WTC11 (cell line): ENCODE measurements around the gene NRF1.
"Not testable (repeated sequence)": the region's sequence is repeated elsewhere in the genome, so short reads cannot be mapped to it uniquely, and the experiment has no call there.

ENCODE experiments used
- E2F1 ChIP-seq: sonication (generic); formaldehyde crosslinking; IDR thresholded peaks from 2 replicates; pipeline ENCODE4 v1.8.0; 2022; ENCODE audit warnings: mild to moderate bottlenecking, missing genetic modification reagents
- ESRRA ChIP-seq: sonication (generic); formaldehyde crosslinking; IDR thresholded peaks from 2 replicates; pipeline ENCODE4 v1.8.1; 2022; ENCODE audit warnings: mild to moderate bottlenecking, missing genetic modification reagents, borderline replicate concordance
- ETV6 ChIP-seq: sonication (generic); formaldehyde crosslinking; IDR thresholded peaks from 2 replicates; pipeline ENCODE4 v1.8.1; 2022; ENCODE audit warnings: mild to moderate bottlenecking, missing genetic modification reagents
- IRF1 ChIP-seq: sonication (generic); formaldehyde crosslinking; IDR thresholded peaks from 2 replicates; pipeline ENCODE4 v1.8.0; 2023; ENCODE audit warnings: missing genetic modification reagents
- NFYB ChIP-seq: sonication (generic); formaldehyde crosslinking; conservative IDR thresholded peaks from 2 replicates; pipeline ENCODE4 v1.8.0; 2022; ENCODE audit warnings: low read depth, missing genetic modification reagents
- NR2C2 ChIP-seq: sonication (generic); formaldehyde crosslinking; IDR thresholded peaks from 2 replicates; pipeline ENCODE4 v1.8.0; 2022; ENCODE audit warnings: mild to moderate bottlenecking, missing genetic modification reagents
- TF ChIP-seq, protein P1 (sequence below): fragments of 200-600 bp; IDR thresholded peaks from 2 replicates; pipeline ENCODE4 v1.8.0; 2022; ENCODE audit warnings: antibody characterized with exemption
- TF ChIP-seq, protein P2 (sequence below): fragments of 250-450 bp; sonication (Bioruptor Pico); IDR thresholded peaks from 2 replicates; pipeline ENCODE4 v1.9.0; 2021; ENCODE audit warnings: mild to moderate bottlenecking
- TF ChIP-seq, protein P3 (sequence below): sonication (generic); formaldehyde crosslinking; IDR thresholded peaks from 2 replicates; pipeline ENCODE4 v1.8.1; 2023; ENCODE audit warnings: mild to moderate bottlenecking, missing genetic modification reagents

DNA sequence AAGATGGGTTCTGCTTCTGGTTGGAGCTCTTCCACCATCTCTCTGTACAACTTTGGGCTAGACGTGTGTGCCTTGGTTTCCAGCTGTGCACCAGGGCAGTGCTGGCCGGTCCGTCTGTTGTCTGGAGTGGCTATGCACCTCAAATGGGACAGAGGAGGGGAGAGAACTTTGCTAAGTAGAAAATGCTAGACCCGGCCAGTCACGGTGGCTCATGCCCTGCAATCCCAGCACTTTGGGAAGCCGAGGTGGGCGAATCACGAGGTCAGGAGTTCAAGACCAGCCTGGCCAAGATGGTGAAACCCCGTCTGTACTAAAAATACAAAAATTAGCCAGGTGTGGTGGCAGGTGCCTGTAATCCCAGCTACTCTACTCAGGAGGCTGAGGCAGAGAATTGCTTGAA, 182.9 kb downstream of the NRF1 start:
- TF ChIP-seq ETV6 (CRISPR knock-in tag); NFYB (CRISPR knock-in tag); NR2C2; ESRRA (CRISPR knock-in tag); IRF1 (CRISPR knock-in tag); E2F1 (CRISPR knock-in tag): not testable (repeated sequence)
- TF ChIP-seq, protein P1, sequence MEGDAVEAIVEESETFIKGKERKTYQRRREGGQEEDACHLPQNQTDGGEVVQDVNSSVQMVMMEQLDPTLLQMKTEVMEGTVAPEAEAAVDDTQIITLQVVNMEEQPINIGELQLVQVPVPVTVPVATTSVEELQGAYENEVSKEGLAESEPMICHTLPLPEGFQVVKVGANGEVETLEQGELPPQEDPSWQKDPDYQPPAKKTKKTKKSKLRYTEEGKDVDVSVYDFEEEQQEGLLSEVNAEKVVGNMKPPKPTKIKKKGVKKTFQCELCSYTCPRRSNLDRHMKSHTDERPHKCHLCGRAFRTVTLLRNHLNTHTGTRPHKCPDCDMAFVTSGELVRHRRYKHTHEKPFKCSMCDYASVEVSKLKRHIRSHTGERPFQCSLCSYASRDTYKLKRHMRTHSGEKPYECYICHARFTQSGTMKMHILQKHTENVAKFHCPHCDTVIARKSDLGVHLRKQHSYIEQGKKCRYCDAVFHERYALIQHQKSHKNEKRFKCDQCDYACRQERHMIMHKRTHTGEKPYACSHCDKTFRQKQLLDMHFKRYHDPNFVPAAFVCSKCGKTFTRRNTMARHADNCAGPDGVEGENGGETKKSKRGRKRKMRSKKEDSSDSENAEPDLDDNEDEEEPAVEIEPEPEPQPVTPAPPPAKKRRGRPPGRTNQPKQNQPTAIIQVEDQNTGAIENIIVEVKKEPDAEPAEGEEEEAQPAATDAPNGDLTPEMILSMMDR, result not testable (repeated sequence)
- TF ChIP-seq, protein P2, sequence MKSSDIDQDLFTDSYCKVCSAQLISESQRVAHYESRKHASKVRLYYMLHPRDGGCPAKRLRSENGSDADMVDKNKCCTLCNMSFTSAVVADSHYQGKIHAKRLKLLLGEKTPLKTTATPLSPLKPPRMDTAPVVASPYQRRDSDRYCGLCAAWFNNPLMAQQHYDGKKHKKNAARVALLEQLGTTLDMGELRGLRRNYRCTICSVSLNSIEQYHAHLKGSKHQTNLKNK (CRISPR knock-in tag), result not testable (repeated sequence)
- TF ChIP-seq, protein P3, sequence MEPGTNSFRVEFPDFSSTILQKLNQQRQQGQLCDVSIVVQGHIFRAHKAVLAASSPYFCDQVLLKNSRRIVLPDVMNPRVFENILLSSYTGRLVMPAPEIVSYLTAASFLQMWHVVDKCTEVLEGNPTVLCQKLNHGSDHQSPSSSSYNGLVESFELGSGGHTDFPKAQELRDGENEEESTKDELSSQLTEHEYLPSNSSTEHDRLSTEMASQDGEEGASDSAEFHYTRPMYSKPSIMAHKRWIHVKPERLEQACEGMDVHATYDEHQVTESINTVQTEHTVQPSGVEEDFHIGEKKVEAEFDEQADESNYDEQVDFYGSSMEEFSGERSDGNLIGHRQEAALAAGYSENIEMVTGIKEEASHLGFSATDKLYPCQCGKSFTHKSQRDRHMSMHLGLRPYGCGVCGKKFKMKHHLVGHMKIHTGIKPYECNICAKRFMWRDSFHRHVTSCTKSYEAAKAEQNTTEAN (CRISPR knock-in tag), result not testable (repeated sequence)
